Activated CD4-positive, alpha-beta memory T cell treated with anti-CD3 and anti-CD28 coated beads, Interleukin-2, amount 10 ng/mL, durations not matched to agents 7 days and 5 days (primary cell): Measurements from ENCODE around the gene VASN. TPM values are rescaled to one million over a fixed set of nuclear protein-coding genes. Genes with fewer than 3 reads are reported as not detected.

Experiments used
- CTCF ChIA-PET: fragments of 350-600 bp; sonication (Branson Sonifier 250); formaldehyde crosslinking; loops from one replicate; lab custom pipeline; 2021; ENCODE audit warnings: antibody characterized with exemption, inconsistent platforms; lab: Charles Lee
- POLR2A ChIA-PET: fragments of 350-600 bp; sonication (Branson Sonifier 250); formaldehyde crosslinking; loops from one replicate; lab custom pipeline; 2021; ENCODE audit warnings: antibody characterized with exemption; lab: Charles Lee
- DNase-seq: peaks from one replicate; pipeline ENCODE4 v3.0.0-alpha.2; 2020
- H3K27ac Mint-ChIP-seq: one replicate; pipeline ENCODE4 v1.8.0; 2021; ENCODE audit warnings: mild to moderate bottlenecking, mixed read lengths
- H3K27me3 Mint-ChIP-seq: one replicate; pipeline ENCODE4 v1.8.0; 2021; ENCODE audit warnings: mixed read lengths
- H3K36me3 Mint-ChIP-seq: one replicate; pipeline ENCODE4 v1.8.0; 2021; ENCODE audit warnings: low read depth, mixed read lengths
- H3K4me1 Mint-ChIP-seq: one replicate; pipeline ENCODE4 v1.8.0; 2021; ENCODE audit warnings: mixed read lengths
- H3K4me3 Mint-ChIP-seq: one replicate; pipeline ENCODE4 v1.8.0; 2021; ENCODE audit warnings: mild to moderate bottlenecking, mixed read lengths
- H3K9me3 Mint-ChIP-seq: one replicate; pipeline ENCODE4 v1.8.0; 2021; ENCODE audit warnings: mixed read lengths
- total RNA-seq, 2 experiments: library from RNA; stranded (reverse); gene quantifications; one replicate each; pipeline ENCODE4 v1.2.3, GENCODE V29; 2021

The VASN gene
- total RNA-seq, 2 experiments from 2014 or later: 0.08 TPM; not detected in 1

GRCh38 chr16:4409081-4409932 lies 37.7 kb downstream of the VASN start:
- Mint-ChIP-seq H3K4me3 (no peak overlapping the region), H3K4me1 (peaks cover 51% of the 10 kb centered on the region), H3K9me3 (no peaks in the 10 kb centered on the region), H3K27ac (peak overlapping the region; percentile 35), H3K27me3 (no peaks in the 10 kb centered on the region), H3K36me3 (peaks cover 77% of the 10 kb centered on the region)
- ChIA-PET POLR2A (interaction anchor here (0.9 to 2.2 kb wide), 4 partner anchors 16 to 58 kb away, joined by 3 to 6 read pairs (median 3); no protein-coding TSS in a partner anchor), CTCF (interaction anchor here (1.2 to 2.3 kb wide), 2 partner anchors 9 to 545 kb away, joined by 3 to 9 read pairs; no protein-coding TSS in a partner anchor)
- no peak for DNase-seq

GRCh38 chr16:4410335-4411075 lies 38.9 kb downstream of the VASN start:
- Mint-ChIP-seq H3K27me3 (no peaks in the 10 kb centered on the region), H3K9me3 (no peaks in the 10 kb centered on the region), H3K27ac (peak overlapping the region; percentile 44), H3K4me1 (peaks cover 59% of the 10 kb centered on the region), H3K4me3 (no peak overlapping the region), H3K36me3 (peaks cover 79% of the 10 kb centered on the region)
- ChIA-PET POLR2A (interaction anchor here (0.8 to 2.2 kb wide), 4 partner anchors 10 to 59 kb away, joined by 3 to 6 read pairs (median 3); no protein-coding TSS in a partner anchor), CTCF (interaction anchor here (0.7 to 6.1 kb wide), 4 partner anchors 7 to 543 kb away, joined by 3 to 52 read pairs (median 6); no protein-coding TSS in a partner anchor)
- no peak for DNase-seq

- POLR2A ChIA-PET: no interaction called here
- H3K36me3 Mint-ChIP-seq: peaks cover 73% of the 10 kb centered on the region
- DNase-seq: no peak
- CTCF ChIA-PET: interaction anchor here (2.3 to 6.1 kb wide), 2 partner anchors 8 to 12 kb away, joined by 9 to 52 read pairs; no protein-coding TSS in a partner anchor
- H3K27me3 Mint-ChIP-seq: no peaks in the 10 kb centered on the region
- no peak overlapping the region for H3K4me3 Mint-ChIP-seq
- H3K27ac Mint-ChIP-seq: no peak overlapping the region
- peaks cover 58% of the 10 kb centered on the region for H3K4me1 Mint-ChIP-seq
- H3K9me3 Mint-ChIP-seq: no peaks in the 10 kb centered on the region
Observed at GRCh38 chr16:4411684-4412083, 40.0 kb downstream of the VASN start.

GRCh38 chr16:4412159-4412558 lies 40.5 kb downstream of the VASN start:
- Mint-ChIP-seq H3K27ac (peak overlapping the region; percentile 55), H3K4me3 (no peak overlapping the region), H3K9me3 (no peaks in the 10 kb centered on the region), H3K27me3 (no peaks in the 10 kb centered on the region), H3K4me1 (peaks cover 61% of the 10 kb centered on the region), H3K36me3 (peaks cover 70% of the 10 kb centered on the region)
- CTCF ChIA-PET: interaction anchor here (1.0 to 6.1 kb wide), 2 partner anchors 8 to 137 kb away, joined by 3 to 52 read pairs; no protein-coding TSS in a partner anchor
- POLR2A ChIA-PET: interaction anchor here (1.9 to 7.3 kb wide), 4 partner anchors 9 to 63 kb away, joined by 5 to 85 read pairs (median 33); partner anchors contain the start of genes DNAJA3, HMOX2 and NMRAL1
- no peak for DNase-seq

- H3K27me3 Mint-ChIP-seq: no peaks in the 10 kb centered on the region
- no peak overlapping the region for H3K4me3 Mint-ChIP-seq
- H3K9me3 Mint-ChIP-seq: no peaks in the 10 kb centered on the region
- POLR2A ChIA-PET: interaction anchor here (0.8 to 7.3 kb wide), 6 partner anchors 10 to 62 kb away, joined by 3 to 85 read pairs (median 12); partner anchors contain the start of genes DNAJA3, HMOX2 and NMRAL1
- DNase-seq: no peak
- peaks cover 65% of the 10 kb centered on the region for H3K4me1 Mint-ChIP-seq
- H3K36me3 Mint-ChIP-seq: peaks cover 65% of the 10 kb centered on the region
- CTCF ChIA-PET: interaction anchor here (0.6 to 6.1 kb wide), 3 partner anchors 9 to 136 kb away, joined by 3 to 52 read pairs (median 4); no protein-coding TSS in a partner anchor
- peak overlapping the region; percentile 49 for H3K27ac Mint-ChIP-seq
Observed at GRCh38 chr16:4412854-4413253, 41.2 kb downstream of the VASN start.

- CTCF ChIA-PET: interaction anchor here (0.9 to 6.1 kb wide), 5 partner anchors 11 to 210 kb away, joined by 3 to 52 read pairs (median 4); partner anchors contain the start of gene MGRN1
- Mint-ChIP-seq H3K4me1 (peaks cover 62% of the 10 kb centered on the region), H3K27ac (peak overlapping the region; percentile 99), H3K27me3 (peaks cover 2% of the 10 kb centered on the region), H3K4me3 (peak overlapping the region; percentile 95), H3K36me3 (peaks cover 54% of the 10 kb centered on the region), H3K9me3 (no peaks in the 10 kb centered on the region)
- POLR2A ChIA-PET: interaction anchor here (1.0 to 7.3 kb wide), 22 partner anchors 9 to 320 kb away, joined by 3 to 85 read pairs (median 5); partner anchors contain the start of genes ANKS3, CDIP1, DNAAF8 and DNAJA3
- DNase-seq: peak; percentile 95
Observed at GRCh38 chr16:4414187-4414917, 42.7 kb downstream of the VASN start.

- no peaks in the 10 kb centered on the region for H3K9me3 Mint-ChIP-seq
- peak; percentile 80 for DNase-seq
- CTCF ChIA-PET: interaction anchor here (0.9 to 6.1 kb wide), 4 partner anchors 12 to 89 kb away, joined by 3 to 52 read pairs (median 5); partner anchors contain the start of gene HMOX2
- peak overlapping the region; percentile 95 for H3K4me3 Mint-ChIP-seq
- peak overlapping the region; percentile 99 for H3K27ac Mint-ChIP-seq
- POLR2A ChIA-PET: interaction anchor here (0.9 to 7.3 kb wide), 24 partner anchors 11 to 540 kb away, joined by 3 to 85 read pairs (median 6); partner anchors contain the start of genes ANKS3, CDIP1, DNAAF8 and DNAJA3
- peaks cover 44% of the 10 kb centered on the region for H3K36me3 Mint-ChIP-seq
- H3K27me3 Mint-ChIP-seq: peaks cover 4% of the 10 kb centered on the region
- peaks cover 53% of the 10 kb centered on the region for H3K4me1 Mint-ChIP-seq
Observed at GRCh38 chr16:4415538-4416199, 44.0 kb downstream of the VASN start.

- Mint-ChIP-seq H3K4me1 (peaks cover 47% of the 10 kb centered on the region), H3K27ac (peak within 1 kb of the TSS; percentile 99), H3K4me3 (peak within 1 kb of the TSS; percentile 95), H3K36me3 (peaks cover 37% of the 10 kb centered on the region), H3K9me3 (no peaks in the 10 kb centered on the region), H3K27me3 (peaks cover 4% of the 10 kb centered on the region)
- ChIA-PET POLR2A (interaction anchor here (0.7 to 7.3 kb wide), 22 partner anchors 8 to 431 kb away, joined by 3 to 85 read pairs (median 6); partner anchors contain the start of genes ANKS3, CDIP1, DNAAF8 and DNAJA3), CTCF (interaction anchor here (0.9 to 6.1 kb wide), 8 partner anchors 12 to 162 kb away, joined by 3 to 52 read pairs (median 4); partner anchors contain the start of gene HMOX2)
- peak; percentile 98 for DNase-seq
Observed at GRCh38 chr16:4416200-4417032, 44.8 kb downstream of the VASN start, which contains the start of gene CORO7. CORO7 (minus strand) TSS chr16:4416596; CDS start chr16:4416518, 78 bp downstream.

GRCh38 chr16:4419402-4419959 lies 47.8 kb downstream of the VASN start:
- no peak overlapping the region for H3K4me3 Mint-ChIP-seq
- H3K9me3 Mint-ChIP-seq: no peaks in the 10 kb centered on the region
- CTCF ChIA-PET: interaction anchor here (1.2 to 1.4 kb wide), 4 partner anchors 14 to 58 kb away, joined by 3 to 4 read pairs (median 3); no protein-coding TSS in a partner anchor
- peaks cover 27% of the 10 kb centered on the region for H3K4me1 Mint-ChIP-seq
- H3K27me3 Mint-ChIP-seq: peaks cover 4% of the 10 kb centered on the region
- DNase-seq: no peak
- peaks cover 11% of the 10 kb centered on the region for H3K36me3 Mint-ChIP-seq
- H3K27ac Mint-ChIP-seq: no peak overlapping the region
- POLR2A ChIA-PET: interaction anchor here (0.8 to 7.3 kb wide), 2 partner anchors 55 to 206 kb away, joined by 3 to 85 read pairs; partner anchors contain the start of genes HMOX2 and NMRAL1

- H3K4me3 Mint-ChIP-seq: no peak overlapping the region
- H3K36me3 Mint-ChIP-seq: peaks cover 1% of the 10 kb centered on the region
- ChIA-PET CTCF (interaction anchor here (1.3 kb wide), 1 partner anchor 17 kb away, joined by 4 read pairs; no protein-coding TSS in a partner anchor), POLR2A (no interaction called here)
- no peak for DNase-seq
- H3K27me3 Mint-ChIP-seq: peaks cover 4% of the 10 kb centered on the region
- H3K9me3 Mint-ChIP-seq: no peaks in the 10 kb centered on the region
- peaks cover 21% of the 10 kb centered on the region for H3K4me1 Mint-ChIP-seq
- no peak overlapping the region for H3K27ac Mint-ChIP-seq
Observed at GRCh38 chr16:4420505-4421105, 49.0 kb downstream of the VASN start.
